WI38 (cell line): Measurements from ENCODE around the gene MIEF1.

ENCODE experiments used
- H3K4me3 ChIP-seq: 2 replicates; pipeline ENCODE4 v1.5.1; 2011; ENCODE audit warnings: low read depth, mild to moderate bottlenecking, control low read depth, low read length
- TF ChIP-seq, protein P1 (sequence below): IDR thresholded peaks from 2 replicates; pipeline ENCODE4 v1.5.1; 2012; ENCODE audit warnings: low read depth, mild to moderate bottlenecking, control low read depth, low read length

MIEF1 gene

DNA sequence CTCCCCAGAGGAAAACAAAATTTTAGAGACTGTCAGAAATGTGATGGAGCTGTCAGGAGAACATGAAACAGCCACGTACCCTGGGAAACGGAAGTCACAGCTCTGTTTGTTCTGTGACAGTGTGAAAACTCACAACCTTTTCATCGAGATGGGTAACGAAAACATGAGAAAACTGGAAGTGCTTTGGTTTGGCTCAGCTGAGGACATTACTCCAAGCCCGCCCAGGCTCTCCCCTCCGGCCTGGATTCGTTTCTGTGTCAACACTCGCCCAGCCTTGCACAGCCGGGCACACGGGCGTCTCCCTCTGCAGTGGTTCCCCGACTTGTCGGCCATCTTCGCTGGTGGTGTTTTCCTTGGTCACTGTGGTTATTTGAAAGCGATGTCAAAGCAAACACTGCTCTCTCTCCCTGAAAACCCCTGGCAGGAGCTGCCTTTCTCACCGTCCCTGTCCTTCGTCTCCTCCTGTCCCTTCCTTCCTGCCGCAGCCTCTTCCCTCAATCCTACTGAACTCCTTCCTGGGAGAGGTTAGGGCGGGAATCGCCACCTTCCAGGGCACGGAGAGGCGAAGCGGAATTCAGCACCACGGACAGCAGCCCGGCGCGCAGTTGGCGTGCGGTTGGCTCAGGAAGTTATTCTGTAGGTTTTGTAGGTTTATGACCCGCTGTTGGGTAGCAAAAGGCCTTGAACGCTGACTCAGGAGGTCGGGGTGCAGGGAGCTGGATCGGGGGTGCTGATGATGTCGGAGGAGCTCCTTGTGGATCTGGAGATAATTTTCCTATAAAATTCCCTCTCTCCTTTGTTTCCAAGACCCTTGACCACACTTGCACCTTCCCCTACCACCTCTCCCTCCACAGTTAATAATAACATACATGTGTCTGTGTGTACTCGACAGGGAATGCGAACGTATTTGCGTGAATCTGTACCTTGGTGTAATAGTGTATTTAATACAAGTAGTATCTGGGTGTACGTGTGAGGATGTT, 43.6 kb downstream of the MIEF1 start:
- H3K4me3 ChIP-seq = no peak overlapping the region
- TF ChIP-seq, protein P1, sequence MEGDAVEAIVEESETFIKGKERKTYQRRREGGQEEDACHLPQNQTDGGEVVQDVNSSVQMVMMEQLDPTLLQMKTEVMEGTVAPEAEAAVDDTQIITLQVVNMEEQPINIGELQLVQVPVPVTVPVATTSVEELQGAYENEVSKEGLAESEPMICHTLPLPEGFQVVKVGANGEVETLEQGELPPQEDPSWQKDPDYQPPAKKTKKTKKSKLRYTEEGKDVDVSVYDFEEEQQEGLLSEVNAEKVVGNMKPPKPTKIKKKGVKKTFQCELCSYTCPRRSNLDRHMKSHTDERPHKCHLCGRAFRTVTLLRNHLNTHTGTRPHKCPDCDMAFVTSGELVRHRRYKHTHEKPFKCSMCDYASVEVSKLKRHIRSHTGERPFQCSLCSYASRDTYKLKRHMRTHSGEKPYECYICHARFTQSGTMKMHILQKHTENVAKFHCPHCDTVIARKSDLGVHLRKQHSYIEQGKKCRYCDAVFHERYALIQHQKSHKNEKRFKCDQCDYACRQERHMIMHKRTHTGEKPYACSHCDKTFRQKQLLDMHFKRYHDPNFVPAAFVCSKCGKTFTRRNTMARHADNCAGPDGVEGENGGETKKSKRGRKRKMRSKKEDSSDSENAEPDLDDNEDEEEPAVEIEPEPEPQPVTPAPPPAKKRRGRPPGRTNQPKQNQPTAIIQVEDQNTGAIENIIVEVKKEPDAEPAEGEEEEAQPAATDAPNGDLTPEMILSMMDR = no peak

- TF ChIP-seq, protein P1 = no peak
- H3K4me3 ChIP-seq = no peak overlapping the region
These were observed 44.9 kb downstream of the MIEF1 start for GRCh38 chr22:39546889-39547586.

- H3K4me3 ChIP-seq = no peak overlapping the region
- TF ChIP-seq, protein P1 = no peak
These were observed 45.5 kb downstream of the MIEF1 start for GRCh38 chr22:39547587-39547947.

DNA sequence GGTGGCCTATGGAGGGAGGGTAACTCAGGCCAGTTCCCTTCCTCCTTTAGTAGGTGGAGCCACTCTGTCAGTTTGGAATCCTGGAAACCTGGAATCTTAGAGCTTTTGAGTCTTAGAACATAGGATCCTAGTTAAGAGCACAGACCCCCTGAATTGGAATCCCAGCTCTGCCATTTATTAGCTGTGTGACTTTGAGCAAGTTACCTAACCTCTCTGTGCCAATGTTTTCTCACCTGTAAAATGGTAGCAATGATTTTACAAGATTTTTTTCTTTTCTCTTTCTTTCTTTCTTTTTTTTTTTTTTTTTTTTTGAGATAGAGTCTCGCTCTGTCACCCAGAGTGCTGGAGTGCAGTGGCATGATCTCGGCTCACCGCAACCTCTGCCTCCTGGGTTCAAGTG, 51.3 kb downstream of the MIEF1 start:
- H3K4me3 ChIP-seq = no peak overlapping the region
- TF ChIP-seq, protein P1 = no peak

- H3K4me3 ChIP-seq = no peak overlapping the region
- TF ChIP-seq, protein P1 = no peak
These were observed 52.1 kb downstream of the MIEF1 start for GRCh38 chr22:39554151-39554550.

DNA sequence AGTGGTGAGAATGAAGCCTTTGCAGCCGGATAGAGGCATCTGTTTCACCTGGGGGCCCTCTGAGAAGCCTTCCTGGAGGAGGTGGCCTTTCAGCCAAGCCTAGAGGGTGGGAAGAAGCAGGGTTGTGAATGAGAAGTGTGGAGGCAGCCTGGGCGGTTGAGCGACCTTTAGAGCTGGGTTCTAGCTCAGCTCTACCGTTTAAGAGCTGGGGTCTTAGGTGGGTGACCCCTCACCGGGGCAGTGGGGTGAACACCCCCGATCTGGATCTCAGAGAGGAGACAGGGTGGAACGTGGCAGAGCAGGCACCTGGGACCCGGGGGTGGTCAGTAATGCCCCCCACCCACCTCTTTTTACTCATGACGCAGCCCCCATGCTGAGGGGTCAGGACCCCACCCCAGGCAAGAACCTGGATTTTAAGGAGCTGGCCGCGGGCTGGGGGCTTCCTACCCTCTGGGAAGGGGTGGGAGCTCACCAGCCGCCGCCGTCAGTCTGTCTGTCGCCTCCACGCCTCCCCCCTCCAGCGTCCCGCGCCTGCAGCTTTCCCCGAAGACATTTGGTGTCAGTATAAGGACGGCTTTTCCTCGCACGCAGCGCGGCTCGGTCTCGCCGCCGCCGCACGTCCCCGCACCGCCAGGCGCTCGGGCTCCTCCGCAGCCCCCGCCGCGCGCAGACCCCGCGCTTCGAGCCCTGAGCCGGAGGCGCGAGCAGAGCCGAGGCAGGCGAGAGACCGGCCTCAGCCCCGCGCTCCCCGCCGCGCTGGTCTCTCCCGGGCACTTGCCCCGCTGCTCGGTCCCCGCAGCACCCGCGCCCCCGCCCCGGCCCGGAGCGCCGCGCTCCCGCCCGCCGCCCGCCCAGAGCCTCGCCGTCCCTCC, 55.1 kb downstream of the MIEF1 start:
- TF ChIP-seq, protein P1 = no peak
- no peak overlapping the region for H3K4me3 ChIP-seq
